DMS 273 (cell line): ENCODE results near the gene OSTM1.
A peak's percentile ranks its signal among the peaks of the same experiment; 100 is the strongest.

ENCODE experiments used
- DNase-seq: peaks from one replicate; lab custom pipeline; 2025; ENCODE audit not compliant: unreplicated experiment; lab: John Stamatoyannopoulos, UW

OSTM1 gene

GRCh38 chr6:108105571-108105970 lies 31.0 kb upstream of the OSTM1 start:
- peak; percentile 17 for DNase-seq

- DNase-seq = no peak
Measured at GRCh38 chr6:108102965-108103364, 28.4 kb upstream of the OSTM1 start.

DNA sequence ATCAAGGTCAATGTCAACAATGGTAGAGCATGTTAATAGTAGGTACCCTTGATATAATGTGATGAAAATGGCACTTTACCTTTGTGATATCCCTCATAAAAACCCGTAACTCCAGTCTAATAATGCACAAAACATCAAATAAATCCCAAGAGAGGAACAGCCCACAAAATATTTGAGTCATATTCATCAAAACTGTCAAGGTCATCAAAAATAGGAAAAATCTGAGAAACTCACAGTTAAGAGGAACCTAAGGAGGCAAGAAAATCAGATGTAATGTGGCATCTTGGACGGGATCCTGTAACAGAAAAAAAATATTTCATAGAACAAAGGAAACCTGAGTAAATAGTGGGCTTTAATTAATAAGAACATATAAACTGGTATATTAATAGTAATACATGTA lies 25.5 kb upstream of the OSTM1 start:
- no peak for DNase-seq

DNA sequence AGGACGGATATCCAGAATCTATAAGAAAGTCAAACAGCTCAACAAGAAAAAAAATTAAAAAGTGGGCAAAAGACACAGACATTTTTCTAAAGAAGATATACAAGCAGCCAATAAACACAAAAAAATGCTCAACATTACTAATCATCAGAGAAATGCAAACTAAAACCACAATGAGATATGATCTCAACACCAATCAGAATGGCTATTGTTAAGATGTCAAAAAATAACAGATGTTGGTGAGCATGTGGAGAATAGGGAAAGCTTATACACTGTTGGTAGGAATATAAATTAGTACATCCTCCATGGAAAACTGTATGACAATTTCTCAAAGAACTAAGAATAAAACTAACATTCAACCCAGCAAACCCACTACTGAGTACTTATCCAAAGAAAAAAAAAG lies 23.3 kb upstream of the OSTM1 start:
- DNase-seq = peak; percentile 22

DNA sequence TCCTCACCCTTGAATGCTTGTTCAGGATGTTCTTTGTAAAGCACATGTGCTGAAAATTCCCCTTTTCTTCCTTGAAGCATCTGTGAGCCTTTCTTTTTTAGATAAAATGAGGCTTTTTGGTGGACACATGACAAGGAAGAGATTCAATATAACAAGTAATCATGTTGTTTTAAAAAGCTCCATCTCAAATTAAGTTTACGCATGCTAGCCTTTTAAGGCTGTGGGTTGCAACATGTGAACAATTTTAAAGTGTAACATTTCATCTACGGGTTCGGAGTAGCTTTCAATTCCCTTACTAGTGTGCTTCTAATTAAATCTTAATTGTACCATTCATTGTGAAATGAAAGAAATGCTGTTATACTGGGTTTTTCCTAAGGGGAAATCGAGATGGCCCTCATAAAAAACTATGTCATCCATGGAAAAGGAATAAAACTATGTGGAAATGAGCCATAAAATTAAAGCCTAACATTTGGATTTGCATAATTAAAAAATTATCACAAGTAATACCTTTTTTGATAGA lies 19.3 kb upstream of the OSTM1 start:
- no peak for DNase-seq

DNA sequence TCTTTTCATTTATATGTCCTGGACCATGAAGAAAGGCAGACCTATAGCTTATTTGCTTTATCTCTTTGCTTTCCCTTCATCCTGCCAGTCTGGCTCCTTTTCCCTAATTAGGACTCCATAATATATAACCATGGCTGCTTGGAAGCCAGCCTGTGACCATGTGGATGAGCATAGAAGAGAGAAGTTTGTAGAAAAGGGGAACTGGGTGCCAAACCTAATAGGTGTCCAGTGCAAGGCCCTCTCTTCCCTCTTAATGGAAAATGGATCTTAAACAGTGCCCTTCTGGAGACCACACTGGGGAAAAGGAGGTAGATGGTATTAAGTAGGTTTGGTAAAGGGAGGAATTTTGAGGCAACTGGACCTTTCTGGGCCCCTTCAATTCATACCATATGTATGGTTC lies 16.7 kb upstream of the OSTM1 start:
- DNase-seq = no peak

DNA sequence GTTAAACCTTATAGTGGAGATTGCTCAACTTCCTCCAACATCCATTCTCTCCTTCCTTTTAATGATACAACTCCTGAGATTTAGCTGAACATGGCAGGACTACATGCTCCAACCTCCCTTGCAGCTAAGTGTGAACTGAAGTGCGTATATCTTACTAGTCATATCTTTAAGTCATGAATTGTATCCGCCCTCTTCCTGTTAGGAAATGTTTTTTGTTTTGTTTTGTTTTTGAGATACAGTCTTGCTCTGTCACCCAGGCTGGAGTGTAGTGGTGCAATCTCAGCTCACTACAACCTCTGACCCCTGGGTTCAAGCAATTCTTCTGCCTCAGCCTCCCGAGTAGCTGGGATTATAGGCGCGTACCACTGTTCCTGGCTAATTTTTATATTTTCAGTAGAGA lies 8.8 kb upstream of the OSTM1 start:
- no peak for DNase-seq

- DNase-seq = no peak
Measured at GRCh38 chr6:108082539-108082938, 8.0 kb upstream of the OSTM1 start.

GRCh38 chr6:108080010-108080780 lies 5.7 kb upstream of the OSTM1 start:
- peak; percentile 13 for DNase-seq

DNA sequence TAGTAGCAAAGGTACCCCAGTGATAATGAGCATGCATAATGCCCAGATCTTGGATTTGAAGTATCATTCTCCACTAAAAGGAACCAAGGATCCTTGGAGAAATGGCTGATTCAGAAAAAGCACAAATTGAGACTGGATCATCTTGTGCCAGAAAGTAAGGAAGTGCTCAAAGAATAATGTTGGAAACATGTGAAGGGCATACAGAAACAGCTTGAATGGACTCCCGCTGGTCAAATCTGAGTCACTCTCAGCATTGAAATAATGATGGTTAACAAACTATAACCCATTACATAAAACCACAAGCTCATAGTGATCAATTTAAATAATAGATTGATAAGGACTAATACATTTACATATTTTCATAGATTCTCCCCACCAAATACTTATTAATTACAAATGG lies 3.6 kb upstream of the OSTM1 start:
- DNase-seq = no peak

DNA sequence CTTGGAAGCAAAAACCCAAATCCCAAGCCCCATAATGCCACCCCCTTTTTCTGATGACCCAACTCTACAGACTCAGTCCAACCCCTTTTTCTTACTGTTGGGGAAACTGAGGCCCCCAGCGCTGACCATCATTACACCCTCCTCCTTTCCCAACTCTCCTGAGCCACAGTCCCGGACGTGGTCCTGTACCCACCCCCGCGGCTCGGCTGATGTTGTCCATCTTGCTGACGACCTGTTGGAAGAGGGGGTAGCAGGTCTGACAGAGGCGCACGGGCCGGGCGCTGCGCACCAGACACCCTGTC lies 533 bp downstream of the OSTM1 start:
- DNase-seq = no peak

- no peak for DNase-seq
Measured at GRCh38 chr6:108071736-108072276, 2.7 kb downstream of the OSTM1 start.

- DNase-seq = no peak
Measured at GRCh38 chr6:108068618-108069017, 5.9 kb downstream of the OSTM1 start.

- DNase-seq = no peak
Measured at GRCh38 chr6:108068182-108068581, 6.4 kb downstream of the OSTM1 start.

GRCh38 chr6:108052706-108053105 lies 21.8 kb downstream of the OSTM1 start:
- no peak for DNase-seq

DNA sequence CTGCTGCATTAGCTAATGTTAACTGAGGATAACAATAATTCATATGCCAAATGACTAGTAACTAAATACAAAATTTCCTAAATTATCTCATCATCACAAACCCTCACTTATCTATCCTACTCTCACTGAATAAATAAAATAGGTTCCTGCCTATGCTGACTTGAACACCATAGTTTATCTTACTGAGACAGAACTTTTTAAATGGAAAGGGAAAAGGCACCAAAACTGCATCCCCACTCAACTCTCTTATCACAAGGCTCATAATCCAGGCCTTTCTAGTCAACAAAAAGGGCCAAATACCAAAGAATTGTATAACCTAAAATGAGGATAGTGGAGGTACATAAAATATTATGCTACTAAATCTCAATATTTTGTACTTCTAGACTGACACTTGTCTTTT lies 23.1 kb downstream of the OSTM1 start:
- no peak for DNase-seq

DNA sequence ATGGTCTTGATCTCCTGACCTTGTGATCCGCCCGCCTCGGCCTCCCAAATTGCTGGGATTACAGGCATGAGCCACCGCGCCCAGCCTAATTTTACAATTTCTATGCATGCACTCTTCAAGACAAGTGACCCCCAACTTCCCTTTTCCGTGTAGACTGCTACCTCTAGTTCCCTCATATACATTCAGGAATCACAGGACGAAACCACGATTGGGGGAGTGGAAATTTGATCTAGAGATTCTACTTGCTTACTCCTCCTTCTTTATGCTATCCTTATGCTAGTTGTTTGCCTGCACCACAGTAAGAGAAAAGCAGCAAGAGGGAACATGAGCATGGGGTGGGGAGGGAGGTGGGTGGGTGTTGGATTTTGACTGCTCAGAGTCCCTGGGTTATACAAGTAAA lies 34.9 kb downstream of the OSTM1 start:
- no peak for DNase-seq

DNA sequence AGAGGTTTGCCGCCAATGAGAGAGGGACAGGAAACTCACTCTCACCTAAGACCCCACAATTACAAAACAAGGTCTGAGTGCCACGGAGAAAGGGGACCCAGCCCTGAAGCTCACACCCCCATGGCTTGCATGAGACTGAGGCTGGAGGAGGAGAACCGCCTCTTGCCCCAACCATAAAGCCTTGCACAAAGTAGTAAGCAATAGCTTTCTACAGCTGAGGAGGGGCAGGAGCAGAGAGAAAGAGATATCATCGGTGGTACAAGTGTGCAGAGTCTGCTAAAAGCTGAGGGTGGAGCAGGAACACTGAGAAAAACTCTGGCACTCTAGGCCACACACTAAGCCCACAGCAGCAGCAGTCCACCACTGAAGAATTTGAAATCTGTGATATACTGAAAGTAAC lies 37.7 kb downstream of the OSTM1 start:
- DNase-seq = no peak

- peak; percentile 31 for DNase-seq
Measured at GRCh38 chr6:108031968-108032367, 42.6 kb downstream of the OSTM1 start.

DNA sequence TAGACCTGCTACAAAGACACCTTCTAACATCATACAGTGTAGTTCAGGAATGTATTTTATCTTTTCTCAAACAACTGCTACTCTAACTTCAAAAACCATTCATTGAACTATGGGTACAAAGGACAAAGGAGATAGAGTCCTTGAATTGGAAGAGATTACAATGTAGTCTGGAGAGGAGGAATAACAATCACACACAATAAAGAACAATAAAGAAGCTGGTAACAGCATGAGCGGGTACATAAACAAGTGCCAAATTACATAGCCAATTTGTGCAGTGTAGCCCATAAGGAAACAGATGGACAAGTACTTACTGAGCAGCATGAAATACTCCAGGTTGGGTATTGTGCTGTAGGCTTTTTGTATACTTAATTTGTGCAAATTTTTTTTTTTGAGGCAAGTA lies 44.3 kb downstream of the OSTM1 start:
- DNase-seq = peak; percentile 66

DNA sequence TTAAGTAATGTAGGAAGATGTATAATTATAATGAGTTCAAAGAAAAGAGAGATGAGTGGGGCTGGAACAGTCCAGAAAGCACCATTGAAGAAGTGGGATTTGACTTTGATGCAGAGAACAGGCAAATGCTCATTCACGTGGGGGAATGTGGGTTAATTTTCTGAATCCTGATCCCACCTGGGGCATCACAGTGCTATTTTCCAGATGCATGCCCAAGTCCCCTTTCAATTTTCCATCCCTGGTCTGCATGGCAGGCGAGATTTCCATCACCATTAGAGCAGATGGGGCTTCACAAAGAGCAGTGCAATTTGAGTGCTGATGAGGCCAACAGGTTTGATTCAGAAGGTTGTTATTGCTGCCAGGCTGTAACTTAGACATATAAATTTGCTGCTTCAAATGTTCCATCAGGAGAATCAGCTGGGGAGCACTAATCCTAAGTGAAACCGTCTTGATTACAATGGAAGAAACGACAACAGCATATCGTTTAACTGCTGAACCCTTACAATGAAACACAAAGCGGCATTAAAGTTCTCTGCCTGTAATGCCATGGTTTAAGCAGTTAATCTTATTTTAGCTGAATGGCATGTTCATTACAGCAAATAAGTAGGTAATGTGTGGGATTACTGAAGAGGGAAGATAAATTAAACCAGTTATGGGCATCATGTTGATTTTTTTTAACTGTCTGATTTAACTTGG lies 45.2 kb downstream of the OSTM1 start:
- DNase-seq = peak; percentile 77

DNA sequence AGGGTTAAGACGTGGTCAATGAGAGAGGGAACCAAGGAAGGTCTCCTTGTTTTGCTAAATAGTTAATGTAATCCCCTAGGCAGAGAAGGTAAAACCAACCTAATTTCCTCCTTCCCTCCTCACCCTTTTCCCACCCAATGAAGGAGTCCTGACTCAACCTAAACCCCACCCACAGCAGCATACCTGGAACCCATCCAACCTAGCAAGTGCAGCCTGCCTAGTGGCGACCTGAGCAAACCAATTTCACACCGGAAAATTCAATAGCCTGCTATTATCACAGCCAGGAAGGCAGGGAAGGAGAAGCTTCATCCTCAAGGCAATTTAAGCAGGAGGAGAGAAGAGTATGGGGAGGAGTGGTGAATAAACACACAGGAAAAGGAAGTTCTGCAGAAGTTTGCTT lies 46.9 kb downstream of the OSTM1 start:
- DNase-seq = peak; percentile 79
